IPS-NIHi11 (cell line): ENCODE measurements around the gene ZSCAN5A.
"Not testable (repeated sequence)": the region's sequence is repeated elsewhere in the genome, so short reads cannot be mapped to it uniquely, and the experiment has no call there.

Experiments
- DNase-seq: peaks from one replicate; pipeline ENCODE4 v3.0.0; 2012; ENCODE audit warnings: mixed read lengths, low spot score

The ZSCAN5A gene

GRCh38 chr19:56209091-56209490 is 105.5 kb downstream of the ZSCAN5A start:
- DNase-seq: no peak

GRCh38 chr19:56207581-56207980 is 107.1 kb downstream of the ZSCAN5A start:
- DNase-seq: not testable (repeated sequence)

- DNase-seq: no peak
These were observed 112.7 kb downstream of the ZSCAN5A start, which contains the start of gene ZSCAN5C for GRCh38 chr19:56201973-56202372. Gene ZSCAN5C (plus strand): TSS chr19:56202273. CDS start chr19:56205914, 3,641 bp downstream.

- DNase-seq: no peak
These were observed 115.0 kb downstream of the ZSCAN5A start for GRCh38 chr19:56199687-56200086.

DNA sequence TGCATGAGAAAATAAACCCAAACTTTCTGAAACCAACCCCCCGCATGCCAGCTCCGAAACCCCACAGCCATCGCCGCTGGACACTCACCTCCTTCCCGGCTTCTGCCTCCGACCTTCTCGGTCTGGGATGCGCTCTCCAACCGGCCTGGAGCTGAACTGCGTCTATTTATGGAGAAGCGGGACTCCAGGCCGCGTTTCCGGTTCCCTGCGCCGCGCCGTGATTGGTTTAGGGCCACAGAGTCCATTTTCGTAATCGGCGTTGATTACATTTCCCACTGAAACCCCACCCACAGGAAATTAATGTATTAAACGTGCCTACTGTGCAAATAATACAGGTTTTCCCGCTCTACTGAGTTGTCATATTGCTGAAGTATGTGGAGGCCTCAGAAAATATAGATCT is 117.0 kb downstream of the ZSCAN5A start, which contains the start of gene ZSCAN5B:
TSS of gene ZSCAN5B (minus strand) at position 138 of the 400 bp plus-strand sequence. CDS start 4,731 bp downstream, outside the sequence.
- not testable (repeated sequence) for DNase-seq

- no peak for DNase-seq
These were observed 120.5 kb downstream of the ZSCAN5A start for GRCh38 chr19:56193981-56194640.

DNA sequence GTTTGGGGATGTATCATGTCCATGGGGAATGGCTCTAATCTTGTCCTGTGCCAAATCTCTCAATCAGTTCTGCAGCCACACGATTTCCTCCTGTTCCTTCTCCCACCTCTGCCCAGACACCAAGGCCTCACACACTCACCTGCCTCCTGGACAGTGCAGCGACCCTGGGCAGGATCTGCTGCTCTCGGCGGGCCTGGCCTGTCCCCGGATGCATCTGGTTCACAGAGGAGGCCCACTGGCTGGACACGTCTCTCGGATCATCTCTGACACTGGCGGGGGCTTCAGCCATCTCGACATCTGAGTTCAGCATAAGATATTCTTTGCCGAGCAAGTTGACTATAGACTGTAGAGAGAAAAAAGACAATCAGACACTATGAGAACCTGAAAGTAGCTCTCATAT is 122.9 kb downstream of the ZSCAN5A start:
- DNase-seq: no peak

DNA sequence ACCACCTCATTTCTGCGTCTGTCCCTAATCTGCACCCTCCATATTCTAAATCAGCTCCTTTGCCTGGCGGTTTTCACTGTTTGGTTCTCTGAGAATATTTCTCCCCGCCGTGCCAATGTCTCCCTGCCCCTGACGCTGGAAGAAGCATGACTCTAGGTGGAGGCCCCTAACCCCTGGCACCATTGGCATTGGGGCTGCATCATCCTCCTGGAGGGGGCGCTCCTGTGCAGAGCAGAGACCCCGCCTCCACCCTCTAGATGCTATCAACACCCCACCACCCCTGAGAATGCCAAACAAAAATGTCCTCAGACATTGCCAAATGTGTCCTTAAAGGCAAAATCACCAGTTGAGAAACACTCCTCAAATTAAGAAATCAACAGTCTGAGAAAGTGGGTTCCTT is 123.5 kb downstream of the ZSCAN5A start:
- no peak for DNase-seq

GRCh38 chr19:56189785-56190184 is 124.9 kb downstream of the ZSCAN5A start:
- no peak for DNase-seq

DNA sequence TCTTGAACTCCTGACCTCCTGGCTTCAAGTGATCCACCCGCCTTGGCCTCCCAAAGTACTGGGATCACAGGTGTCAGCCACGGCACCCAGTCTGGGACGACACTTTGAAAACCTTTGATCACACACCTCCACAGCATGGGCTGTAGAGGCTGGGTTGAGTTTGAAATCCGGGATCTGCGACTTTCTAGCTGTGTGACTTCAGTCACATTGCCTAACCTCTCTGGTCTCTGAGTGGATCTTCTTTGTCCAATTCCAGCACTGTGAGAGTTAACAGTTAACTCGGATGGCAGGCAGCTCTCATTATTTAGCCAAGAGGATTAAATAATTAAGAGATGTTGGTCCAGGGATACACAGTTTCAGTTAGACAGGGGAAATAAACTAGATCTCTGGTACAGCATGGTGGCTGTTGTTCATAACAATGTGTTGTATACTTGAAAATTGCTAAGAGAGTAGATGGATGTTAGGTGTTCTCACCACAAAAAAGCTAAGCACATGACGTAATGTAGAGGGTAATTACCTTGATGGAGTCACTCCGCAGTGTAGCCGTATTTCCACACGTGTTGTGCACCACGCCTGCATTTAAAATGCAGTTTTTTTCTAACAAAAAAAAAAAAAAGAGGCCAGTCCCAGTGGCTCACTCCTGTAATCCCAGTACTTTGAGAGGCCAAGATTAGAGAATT is 136.9 kb downstream of the ZSCAN5A start:
- no peak for DNase-seq

- DNase-seq: no peak
These were observed 137.8 kb downstream of the ZSCAN5A start for GRCh38 chr19:56176881-56177280.

DNA sequence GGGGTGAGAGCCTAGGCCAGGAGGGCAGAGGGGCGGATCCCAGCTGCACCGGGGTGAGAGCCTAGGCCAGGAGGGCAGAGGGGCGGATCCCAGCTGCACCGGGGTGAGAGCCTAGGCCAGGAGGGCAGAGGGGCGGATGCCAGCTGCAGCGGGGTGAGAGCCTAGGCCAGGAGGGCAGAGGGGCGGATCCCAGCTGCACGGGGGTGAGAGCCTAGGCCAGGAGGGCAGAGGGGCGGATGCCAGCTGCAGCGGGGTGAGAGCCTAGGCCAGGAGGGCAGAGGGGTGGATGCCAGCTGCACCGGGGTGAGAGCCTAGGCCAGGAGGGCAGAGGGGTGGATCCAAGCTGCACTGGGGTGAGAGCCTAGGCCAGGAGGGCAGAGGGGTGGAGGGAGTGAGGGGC is 138.3 kb downstream of the ZSCAN5A start:
- not testable (repeated sequence) for DNase-seq

- not testable (repeated sequence) for DNase-seq
These were observed 138.8 kb downstream of the ZSCAN5A start, which contains the start of gene GALP for GRCh38 chr19:56175861-56176307. Gene GALP (plus strand): TSS chr19:56176008. CDS start chr19:56177109, 1,101 bp downstream.

DNA sequence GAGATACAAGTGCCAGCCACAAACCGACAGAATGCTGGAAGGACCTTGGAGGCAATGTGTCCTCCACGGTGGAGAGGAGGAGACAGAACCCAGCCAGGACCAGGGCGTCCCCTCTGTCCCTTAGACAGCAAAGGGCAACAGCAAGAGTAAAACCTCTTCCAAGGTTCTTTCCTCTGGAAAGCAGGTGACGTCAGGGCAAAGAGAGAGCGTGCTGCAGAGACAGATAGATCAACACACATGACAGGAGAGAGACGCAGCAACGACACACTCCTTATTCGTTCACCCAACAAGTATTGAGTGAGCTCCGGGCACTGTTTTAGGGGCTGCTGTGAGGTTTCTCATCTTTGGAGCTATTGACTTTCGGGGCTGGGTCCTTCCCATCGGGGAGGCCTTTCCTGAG is 140.1 kb downstream of the ZSCAN5A start:
- no peak for DNase-seq

GRCh38 chr19:56174086-56174485 is 140.6 kb downstream of the ZSCAN5A start:
- DNase-seq: no peak
